ENCODE results near the gene CYLD. TPM values are rescaled to one million over a fixed set of nuclear protein-coding genes. Genes with fewer than 3 reads are reported as not detected.

Gene CYLD
- total and polyA plus RNA-seq, 2 donors (not counting 3 experiments of a cell fraction or from before 2014, with no cell fraction given) = 7.4 to 21.5 TPM

DNA sequence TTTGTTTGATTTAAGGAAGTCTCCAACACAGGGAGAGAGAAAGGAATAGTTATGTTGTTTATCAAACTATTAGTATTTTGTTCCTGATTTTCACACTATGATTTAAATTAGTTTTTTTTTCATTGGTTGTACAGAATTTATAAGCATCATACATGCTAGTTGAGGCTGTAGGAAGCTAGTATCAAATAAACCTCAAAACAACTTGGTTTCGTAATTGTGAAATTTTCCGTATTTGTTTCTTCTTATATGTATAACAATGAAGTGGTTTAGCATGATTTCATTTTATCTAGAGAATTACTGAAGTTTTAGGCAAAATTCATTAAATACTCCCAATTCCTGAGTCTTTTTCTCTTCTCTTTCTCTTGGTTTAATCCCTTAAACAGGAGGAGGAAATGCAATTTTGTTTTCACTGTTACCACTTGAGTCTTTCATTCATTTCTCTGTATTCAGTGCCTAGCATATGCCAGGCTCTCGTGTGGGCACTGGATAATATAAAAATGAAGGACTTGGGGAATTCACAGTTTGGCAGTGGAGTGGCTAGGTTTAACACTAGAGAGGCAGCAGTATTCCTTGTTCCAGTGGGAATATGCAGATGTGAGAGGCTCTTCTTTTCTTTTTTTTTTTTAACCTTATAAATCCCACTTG, 1.8 kb downstream of the CYLD start:
- Histone ChIP-seq H3K27ac (ENCODE audit: insufficient read depth, low read depth, low read length) (no peak overlapping the region), H3K27me3 (ENCODE audit: control insufficient read depth in 2 of 2, insufficient read depth in 2 of 2, low read length in 2 of 2) (no peaks in the 10 kb centered on the region), H3K79me2 (ENCODE audit: control insufficient read depth, insufficient read depth, low read length) (no peaks in the 10 kb centered on the region), H3K4me2 (ENCODE audit: insufficient read depth, low read length) (no peak overlapping the region), H3K9ac (replicated peaks; ENCODE audit: extremely low read depth, insufficient read depth, low read length) (no peak overlapping the region), H3K9me3 (replicated peaks; ENCODE audit: control insufficient read depth, insufficient read depth, low read length) (no peaks in the 10 kb centered on the region), H3K4me3 (replicated peaks in 1 of 3; ENCODE audit: insufficient read depth in 1 of 3, low read depth in 1 of 3, low read length in 3 of 3) (no peak overlapping the region), H3K9me1 (replicated peaks; ENCODE audit: control insufficient read depth, extremely low read depth, insufficient read depth, low read length) (no peaks in the 10 kb centered on the region), H2AFZ (ENCODE audit: low read depth, low read length) (no peak overlapping the region), H3K4me1 (ENCODE audit: control insufficient read depth, extremely low read depth, insufficient read depth, low read length) (peaks cover 11% of the 10 kb centered on the region), H3K36me3 (ENCODE audit: control insufficient read depth in 2 of 2, extremely low read depth in 1 of 2, insufficient read depth in 2 of 2, low read length in 2 of 2) (no peaks in the 10 kb centered on the region), H4K20me1 (replicated peaks; ENCODE audit: control insufficient read depth, extremely low read depth, insufficient read depth, low read length) (no peaks in the 10 kb centered on the region)
- intact Hi-C loops (cut with micrococcal nuclease) = loop anchor here (1.0 to 10.0 kb wide), 4 partner anchors 63 to 589 kb away; partner anchors contain the start of genes NKD1 and TENT4B
- TF ChIP-seq POLR2A (IDR thresholded peaks at IDR 0.05; ENCODE audit: low read depth, low read length) (no peak), FOS (IDR thresholded peaks at IDR 0.05; ENCODE audit: borderline replicate concordance, insufficient read depth, low read length) (no peak), POLR2AphosphoS5 (IDR thresholded peaks at IDR 0.05; ENCODE audit: insufficient read depth, low read depth, low read length) (no peak)
- no TSS peak for BruUV-seq (replicated peaks)
- dilution Hi-C loops (cut with MboI; ENCODE audit: extremely low pct_ligation_motif_present, low sequenced_read_pairs) = no loop called here
- CTCF ChIA-PET = interaction anchor here (1.2 to 4.1 kb wide), 3 partner anchors 63 to 389 kb away, joined by 4 to 24 read pairs (median 11); no protein-coding TSS in a partner anchor
- no peak for FAIRE-seq
- no peak for DNase-seq (ENCODE audit: low read depth, low spot score)
- POLR2A ChIA-PET = no interaction called here

DNA sequence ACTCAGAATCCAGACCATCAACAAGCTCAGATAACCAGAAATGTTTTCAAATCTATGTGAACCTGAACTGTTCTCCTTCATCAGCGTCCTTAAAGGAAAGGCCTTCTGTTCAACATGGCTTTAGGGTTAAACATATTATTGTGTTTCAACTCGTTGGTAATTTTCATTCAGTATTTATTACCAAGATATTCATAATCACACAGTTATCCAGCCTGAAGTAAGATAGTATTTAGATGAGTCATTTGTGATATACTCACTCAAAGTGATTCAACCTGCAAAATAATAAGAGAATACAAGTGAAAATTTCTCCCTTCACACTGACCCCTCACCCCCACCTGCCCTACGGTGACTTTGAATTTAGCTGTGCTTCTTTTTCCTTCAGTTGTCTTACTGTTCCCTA, 3.0 kb downstream of the CYLD start:
- FAIRE-seq (peak; percentile 24), DNase-seq (ENCODE audit: low read depth, low spot score) (peak; percentile 14)
- TF ChIP-seq POLR2A (IDR thresholded peaks at IDR 0.05; ENCODE audit: low read depth, low read length) (no peak), FOS (IDR thresholded peaks at IDR 0.05; ENCODE audit: borderline replicate concordance, insufficient read depth, low read length) (peak; percentile 54)
- intact Hi-C loops (cut with micrococcal nuclease) = loop anchor here (5.0 to 10.0 kb wide), 3 partner anchors 198 to 590 kb away; partner anchors contain the start of genes NKD1 and TENT4B
- Histone ChIP-seq H4K20me1 (replicated peaks; ENCODE audit: control insufficient read depth, extremely low read depth, insufficient read depth, low read length) (no peaks in the 10 kb centered on the region), H3K4me1 (ENCODE audit: control insufficient read depth, extremely low read depth, insufficient read depth, low read length) (peaks cover 11% of the 10 kb centered on the region), H3K27ac (ENCODE audit: insufficient read depth, low read depth, low read length) (no peak overlapping the region), H3K9me3 (replicated peaks; ENCODE audit: control insufficient read depth, insufficient read depth, low read length) (no peaks in the 10 kb centered on the region), H3K79me2 (ENCODE audit: control insufficient read depth, insufficient read depth, low read length) (no peaks in the 10 kb centered on the region), H3K4me2 (ENCODE audit: insufficient read depth, low read length) (no peak overlapping the region), H3K36me3 (ENCODE audit: control insufficient read depth in 2 of 2, extremely low read depth in 1 of 2, insufficient read depth in 2 of 2, low read length in 2 of 2) (peaks cover 0 to 2% of the 10 kb centered on the region in 2 experiments), H3K27me3 (ENCODE audit: control insufficient read depth in 2 of 2, insufficient read depth in 2 of 2, low read length in 2 of 2) (no peaks in the 10 kb centered on the region), H2AFZ (ENCODE audit: low read depth, low read length) (no peak overlapping the region), H3K4me3 (replicated peaks in 1 of 3; ENCODE audit: insufficient read depth in 1 of 3, low read depth in 1 of 3, low read length in 3 of 3) (no peak overlapping the region), H3K9me1 (replicated peaks; ENCODE audit: control insufficient read depth, extremely low read depth, insufficient read depth, low read length) (no peaks in the 10 kb centered on the region), H3K9ac (replicated peaks; ENCODE audit: extremely low read depth, insufficient read depth, low read length) (no peak overlapping the region)
- dilution Hi-C loops (cut with MboI; ENCODE audit: extremely low pct_ligation_motif_present, low sequenced_read_pairs) = no loop called here
- no TSS peak for BruUV-seq (replicated peaks)
- CTCF ChIA-PET = interaction anchor here (0.7 to 4.1 kb wide), 4 partner anchors 17 to 390 kb away, joined by 3 to 24 read pairs (median 8); no protein-coding TSS in a partner anchor
- POLR2A ChIA-PET = no interaction called here

Data from endothelial cell of umbilical vein (primary cell).